Colonic mucosa (tissue), 4 donors: ENCODE results near the gene TFB1M. TPM values are rescaled to one million over a fixed set of nuclear protein-coding genes. Genes with fewer than 3 reads are reported as not detected.
"Not testable (repeated sequence)": the region's sequence is repeated elsewhere in the genome, so short reads cannot be mapped to it uniquely, and the experiment has no call there.

Source experiments
- DNase-seq: peaks from one replicate; pipeline ENCODE4 v3.0.0-alpha.2; 2020
- H3K27ac ChIP-seq: fragments of 200-600 bp; one replicate; pipeline ENCODE4 v1.8.0; 2021
- H3K27me3 ChIP-seq: fragments of 200-600 bp; one replicate; pipeline ENCODE4 v1.8.0; 2021
- H3K36me3 ChIP-seq: fragments of 200-600 bp; one replicate; pipeline ENCODE4 v1.8.0; 2021
- H3K4me1 ChIP-seq: fragments of 200-600 bp; one replicate; pipeline ENCODE4 v1.8.0; 2021; ENCODE audit warnings: mild to moderate bottlenecking
- H3K4me3 ChIP-seq: fragments of 200-600 bp; one replicate; pipeline ENCODE4 v1.8.0; 2021
- H3K9ac ChIP-seq, 2 donors: one replicate each; pipeline ENCODE4 v1.7.0; 2013; ENCODE audit warnings: control low read depth in 2 of 2, low read depth in 2 of 2, low read length in 2 of 2
- H3K9me3 ChIP-seq: fragments of 200-600 bp; one replicate; pipeline ENCODE4 v1.8.0; 2021
- CTCF ChIP-seq: fragments of 200-600 bp; IDR thresholded peaks from one replicate; pipeline ENCODE4 v1.8.0; 2022; ENCODE audit warnings: antibody characterized with exemption, mild to moderate bottlenecking
- intact Hi-C: fragments of 100-400 bp; cut with DNase I; formaldehyde crosslinking; loops from one replicate; pipeline ENCODE4 v1.14.1; 2022
- total RNA-seq, 2 donors: library from RNA; stranded (reverse); fragmentation: NEBNext Ultra II Directional in 1 of 2; extraction: Animal tissue kit (Norgen Biotek cat#: 25700) in 1 of 2; gene quantifications; one replicate each; pipeline ENCODE4 v1.2.1, GENCODE V29; 2021
- donor health status: healthy.
- donor health status: DM: no; HTN: no; CAD: no.
- donor health status: DM: no; HTN: no; CAD: no.

TFB1M gene
- total RNA-seq, 2 donors from 2014 or later, result 17.8 to 27.9 TPM

GRCh38 chr6:155219299-155219698 lies 95.0 kb downstream of the TFB1M start:
- H3K9me3 ChIP-seq, result no peaks in the 10 kb centered on the region
- no peak overlapping the region for H3K4me3 ChIP-seq
- no peak for TF ChIP-seq CTCF
- no peak overlapping the region for H3K9ac ChIP-seq
- H3K36me3 ChIP-seq, result no peaks in the 10 kb centered on the region
- no peaks in the 10 kb centered on the region for H3K27me3 ChIP-seq
- intact Hi-C loops, result no loop called here
- H3K4me1 ChIP-seq, result no peaks in the 10 kb centered on the region
- no peak for DNase-seq
- H3K27ac ChIP-seq, result no peak overlapping the region

DNA sequence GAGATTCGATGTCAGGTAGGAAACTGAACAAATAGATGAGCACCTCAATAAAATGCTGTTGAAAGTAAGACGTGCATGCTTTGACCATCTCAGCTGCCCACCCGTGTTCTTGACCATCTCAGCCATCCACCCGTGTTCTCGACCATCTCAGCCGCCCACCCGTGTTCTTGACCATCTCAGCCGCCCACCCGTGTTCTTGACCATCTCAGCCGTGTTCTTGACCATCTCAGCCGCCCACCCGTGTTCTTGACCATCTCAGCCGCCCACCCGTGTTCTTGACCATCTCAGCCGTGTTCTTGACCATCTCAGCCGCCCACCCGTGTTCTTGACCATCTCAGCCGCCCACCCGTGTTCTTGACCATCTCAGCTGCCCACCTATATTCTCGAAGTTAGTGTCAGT lies 95.6 kb downstream of the TFB1M start:
- H3K4me3 ChIP-seq, intact Hi-C loops, H3K27ac ChIP-seq, DNase-seq, H3K4me1 ChIP-seq, H3K27me3 ChIP-seq, H3K9ac ChIP-seq, H3K9me3 ChIP-seq, H3K36me3 ChIP-seq: not testable (repeated sequence)

- no peak overlapping the region for H3K27ac ChIP-seq
- intact Hi-C loops, result no loop called here
Observed at GRCh38 chr6:155216312-155217046, 97.8 kb downstream of the TFB1M start.

DNA sequence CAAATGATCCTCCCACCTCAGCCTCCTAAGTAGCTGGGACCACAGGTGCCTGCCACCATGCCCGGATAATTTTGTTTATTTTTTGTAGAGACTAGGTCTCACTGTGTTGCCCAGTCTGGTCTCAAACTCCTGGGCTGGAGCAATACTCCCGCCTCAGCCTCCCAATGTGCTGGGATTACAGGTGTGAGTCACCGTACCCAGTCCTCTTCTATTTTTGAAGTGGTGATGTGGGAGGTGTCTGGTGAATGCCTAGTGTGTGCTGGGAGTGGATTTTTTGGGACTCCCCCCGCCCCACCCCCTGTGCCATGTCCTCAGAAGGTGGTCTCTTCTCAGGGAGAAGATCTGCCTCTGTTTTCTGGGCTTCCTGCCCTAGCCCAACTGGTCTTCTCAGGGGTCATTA lies 98.4 kb downstream of the TFB1M start:
- H3K4me1 ChIP-seq, result no peaks in the 10 kb centered on the region
- TF ChIP-seq CTCF, result no peak
- H3K9me3 ChIP-seq, result no peaks in the 10 kb centered on the region
- DNase-seq, result no peak
- intact Hi-C loops, result no loop called here
- H3K36me3 ChIP-seq, result no peaks in the 10 kb centered on the region
- H3K4me3 ChIP-seq, result no peak overlapping the region
- H3K9ac ChIP-seq, result no peak overlapping the region
- H3K27me3 ChIP-seq, result no peaks in the 10 kb centered on the region
- H3K27ac ChIP-seq, result no peak overlapping the region

More at GRCh38 chr6:155216312-155217046, 97.8 kb downstream of the TFB1M start:
- no peaks in the 10 kb centered on the region for H3K4me1 ChIP-seq
- DNase-seq, result no peak
- no peak overlapping the region for H3K4me3 ChIP-seq
- no peaks in the 10 kb centered on the region for H3K36me3 ChIP-seq
- H3K27me3 ChIP-seq, result no peaks in the 10 kb centered on the region
- TF ChIP-seq CTCF, result no peak
- H3K9me3 ChIP-seq, result no peaks in the 10 kb centered on the region
- H3K9ac ChIP-seq, result no peak overlapping the region

DNA sequence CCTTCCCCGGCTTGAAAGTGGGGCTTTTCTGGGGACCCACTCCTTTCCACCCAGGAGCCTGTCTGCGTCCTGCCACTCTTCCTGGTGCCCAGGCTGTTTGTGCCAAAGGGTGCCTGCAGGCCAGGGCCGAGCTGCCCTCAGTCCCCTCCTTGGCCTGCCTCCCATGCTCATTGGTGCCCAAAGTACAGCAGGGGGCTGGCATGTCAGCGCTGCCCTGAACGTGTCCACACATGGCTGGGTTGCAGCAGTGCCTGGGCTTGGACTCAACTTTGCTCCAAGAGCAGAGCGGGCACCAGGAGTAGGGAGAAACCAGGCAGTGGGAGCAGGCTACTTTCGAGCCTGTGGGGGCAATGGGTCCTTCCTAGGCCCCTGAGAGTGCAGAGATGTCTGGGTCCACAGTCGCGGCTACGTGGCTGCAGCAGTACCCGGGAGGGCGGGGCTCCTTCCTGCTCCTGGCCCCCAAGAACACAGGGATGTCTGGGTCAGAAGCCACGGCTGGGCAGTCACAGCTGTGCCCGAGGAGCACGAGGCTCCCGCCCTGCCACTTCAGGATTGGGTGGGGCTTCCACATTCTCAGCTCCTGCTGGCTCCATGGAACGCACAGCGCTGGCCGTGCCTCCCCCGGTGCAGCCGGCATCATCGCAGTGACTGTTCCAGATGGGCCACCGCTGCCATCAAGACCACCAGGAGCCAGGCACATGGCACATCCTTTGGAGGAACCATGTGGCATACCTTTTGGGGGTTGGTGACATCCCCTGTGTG lies 100.5 kb downstream of the TFB1M start:
- no peak overlapping the region for H3K27ac ChIP-seq
- no peak for TF ChIP-seq CTCF
- H3K9me3 ChIP-seq, result no peaks in the 10 kb centered on the region
- intact Hi-C loops, result no loop called here
- H3K27me3 ChIP-seq, result no peaks in the 10 kb centered on the region
- no peak overlapping the region for H3K9ac ChIP-seq
- H3K4me1 ChIP-seq, result no peaks in the 10 kb centered on the region
- H3K4me3 ChIP-seq, result no peak overlapping the region
- no peaks in the 10 kb centered on the region for H3K36me3 ChIP-seq
- no peak for DNase-seq
